ENCODE data around the gene ATXN7L1.

The ATXN7L1 gene

GRCh38 chr7:105662998-105663397 is 213.4 kb downstream of the ATXN7L1 start:
- CTCF ChIA-PET, result interaction anchor here (0.5 to 2.9 kb wide), 6 partner anchors 11 to 1395 kb away, joined by 3 to 22 read pairs (median 4); no protein-coding TSS in a partner anchor
- Histone ChIP-seq H3K36me3 (ENCODE audit: control insufficient read depth in 2 of 2, insufficient read depth in 1 of 2, low read length in 2 of 2) (no peaks in the 10 kb centered on the region), H3K4me1 (ENCODE audit: control insufficient read depth, insufficient read depth, low read length) (peaks cover 8% of the 10 kb centered on the region), H3K27ac (ENCODE audit: extremely low read depth, low read depth, low read length) (no peak overlapping the region), H3K9me3 (ENCODE audit: control insufficient read depth, insufficient read depth, low read depth, low read length) (no peaks in the 10 kb centered on the region), H3K4me3 (ENCODE audit: low read depth, low read length) (no peak overlapping the region)
- POLR2A ChIA-PET, result no interaction called here
- TF ChIP-seq BCL11B (tag by site-specific recombination; IDR thresholded peaks at IDR 0.05; ENCODE audit: low read depth), result no peak
- TF ChIP-seq REST (tag by site-specific recombination; IDR thresholded peaks at IDR 0.05), result no peak
- TF ChIP-seq ZNF148 (tag by site-specific recombination; IDR thresholded peaks at IDR 0.05; ENCODE audit: borderline replicate concordance), result no peak
- no peak for TF ChIP-seq ZNF26 (tag by site-specific recombination; IDR thresholded peaks at IDR 0.05)
- TF ChIP-seq ZBTB26 (tag by site-specific recombination; optimal IDR thresholded peaks at IDR 0.05), result no peak
- TF ChIP-seq BCL11A (tag by site-specific recombination; IDR thresholded peaks at IDR 0.05; ENCODE audit: low read depth), result no peak
- no peak for TF ChIP-seq HOXD13 (CRISPR knock-in tag; IDR thresholded peaks at IDR 0.05; ENCODE audit: borderline replicate concordance)
- TF ChIP-seq ZNF513 (tag by site-specific recombination; IDR thresholded peaks at IDR 0.05), result no peak
- TF ChIP-seq ZNF366 (tag by site-specific recombination; conservative IDR thresholded peaks at IDR 0.05), result no peak
- no peak for TF ChIP-seq ZNF416 (tag by site-specific recombination; IDR thresholded peaks at IDR 0.05)
- no peak for TF ChIP-seq SP2 (tag by site-specific recombination; IDR thresholded peaks at IDR 0.05)

- Histone ChIP-seq H3K36me3 (ENCODE audit: control insufficient read depth in 2 of 2, insufficient read depth in 1 of 2, low read length in 2 of 2) (no peaks in the 10 kb centered on the region), H3K9me3 (ENCODE audit: control insufficient read depth, insufficient read depth, low read depth, low read length) (no peaks in the 10 kb centered on the region), H3K4me3 (ENCODE audit: low read depth, low read length) (no peak overlapping the region), H3K4me1 (ENCODE audit: control insufficient read depth, insufficient read depth, low read length) (peaks cover 8% of the 10 kb centered on the region), H3K27ac (ENCODE audit: extremely low read depth, low read depth, low read length) (no peak overlapping the region)
- ChIA-PET CTCF (interaction anchor here (0.5 to 2.9 kb wide), 3 partner anchors 10 to 382 kb away, joined by 3 to 22 read pairs (median 8); no protein-coding TSS in a partner anchor), POLR2A (no interaction called here)
- TF ChIP-seq ZNF366 (tag by site-specific recombination; conservative IDR thresholded peaks at IDR 0.05), result peak; percentile 63
- TF ChIP-seq HOXC10 (CRISPR knock-in tag; IDR thresholded peaks at IDR 0.05), result no peak
- no peak for TF ChIP-seq ZNF692 (tag by site-specific recombination; IDR thresholded peaks at IDR 0.05)
Measured at GRCh38 chr7:105661625-105662024, 214.8 kb downstream of the ATXN7L1 start.

Data from HEK293 (cell line).